Measurements from ENCODE around the gene PHTF2.

Gene PHTF2

GRCh38 chr7:77910124-77910523 lies 111.6 kb downstream of the PHTF2 start:
- no peak overlapping the region for H3K27ac ChIP-seq (ENCODE audit: low read depth in 2 of 2, low read length in 2 of 2)
- H3K4me3 ChIP-seq (ENCODE audit: low read length in 2 of 2): no peak overlapping the region
- H3K9ac ChIP-seq (ENCODE audit: low read depth in 1 of 2, low read length in 2 of 2): no peak overlapping the region
- H3K9me3 ChIP-seq (ENCODE audit: control insufficient read depth in 2 of 2, low read length in 2 of 2): no peaks in the 10 kb centered on the region
- peaks cover 0 to 2% of the 10 kb centered on the region in 2 donors for H3K4me1 ChIP-seq (ENCODE audit: control insufficient read depth in 2 of 2, insufficient read depth in 2 of 2, low read length in 2 of 2)
- no peaks in the 10 kb centered on the region for H3K36me3 ChIP-seq (ENCODE audit: control insufficient read depth in 2 of 2, insufficient read depth in 2 of 2, low read length in 2 of 2)
- no peaks in the 10 kb centered on the region for H3K27me3 ChIP-seq (ENCODE audit: control insufficient read depth in 2 of 2, insufficient read depth in 2 of 2, low read length in 2 of 2)

- Histone ChIP-seq H3K27me3 (ENCODE audit: control insufficient read depth in 2 of 2, insufficient read depth in 2 of 2, low read length in 2 of 2) (no peaks in the 10 kb centered on the region), H3K9me3 (ENCODE audit: control insufficient read depth in 2 of 2, low read length in 2 of 2) (no peaks in the 10 kb centered on the region), H3K4me3 (ENCODE audit: low read length in 2 of 2) (no peak overlapping the region), H3K36me3 (ENCODE audit: control insufficient read depth in 2 of 2, insufficient read depth in 2 of 2, low read length in 2 of 2) (no peaks in the 10 kb centered on the region), H3K9ac (ENCODE audit: low read depth in 1 of 2, low read length in 2 of 2) (no peak overlapping the region), H3K4me1 (ENCODE audit: control insufficient read depth in 2 of 2, insufficient read depth in 2 of 2, low read length in 2 of 2) (peaks cover 0 to 2% of the 10 kb centered on the region in 2 donors), H3K27ac (ENCODE audit: low read depth in 2 of 2, low read length in 2 of 2) (no peak overlapping the region)
Measured at GRCh38 chr7:77912293-77912692, 113.7 kb downstream of the PHTF2 start.

GRCh38 chr7:77913977-77914607 lies 115.5 kb downstream of the PHTF2 start:
- Histone ChIP-seq H3K27ac (ENCODE audit: low read depth in 2 of 2, low read length in 2 of 2) (no peak overlapping the region), H3K4me1 (ENCODE audit: control insufficient read depth in 2 of 2, insufficient read depth in 2 of 2, low read length in 2 of 2) (peaks cover 0 to 2% of the 10 kb centered on the region in 2 donors), H3K27me3 (ENCODE audit: control insufficient read depth in 2 of 2, insufficient read depth in 2 of 2, low read length in 2 of 2) (no peaks in the 10 kb centered on the region), H3K36me3 (ENCODE audit: control insufficient read depth in 2 of 2, insufficient read depth in 2 of 2, low read length in 2 of 2) (no peaks in the 10 kb centered on the region), H3K4me3 (ENCODE audit: low read length in 2 of 2) (no peak overlapping the region), H3K9ac (ENCODE audit: low read depth in 1 of 2, low read length in 2 of 2) (no peak overlapping the region), H3K9me3 (ENCODE audit: control insufficient read depth in 2 of 2, low read length in 2 of 2) (no peaks in the 10 kb centered on the region)

GRCh38 chr7:77917500-77918262 lies 119.1 kb downstream of the PHTF2 start:
- no peak overlapping the region for H3K4me3 ChIP-seq (ENCODE audit: low read length in 2 of 2)
- peaks cover 4 to 10% of the 10 kb centered on the region in 2 donors for H3K36me3 ChIP-seq (ENCODE audit: control insufficient read depth in 2 of 2, insufficient read depth in 2 of 2, low read length in 2 of 2)
- H3K27ac ChIP-seq (ENCODE audit: low read depth in 2 of 2, low read length in 2 of 2): no peak overlapping the region
- H3K27me3 ChIP-seq (ENCODE audit: control insufficient read depth in 2 of 2, insufficient read depth in 2 of 2, low read length in 2 of 2): no peaks in the 10 kb centered on the region
- H3K9ac ChIP-seq (ENCODE audit: low read depth in 1 of 2, low read length in 2 of 2): no peak overlapping the region
- peaks cover 0 to 2% of the 10 kb centered on the region in 2 donors for H3K4me1 ChIP-seq (ENCODE audit: control insufficient read depth in 2 of 2, insufficient read depth in 2 of 2, low read length in 2 of 2)
- no peaks in the 10 kb centered on the region for H3K9me3 ChIP-seq (ENCODE audit: control insufficient read depth in 2 of 2, low read length in 2 of 2)

- Histone ChIP-seq H3K9me3 (ENCODE audit: control insufficient read depth in 2 of 2, low read length in 2 of 2) (no peaks in the 10 kb centered on the region), H3K9ac (ENCODE audit: low read depth in 1 of 2, low read length in 2 of 2) (no peak overlapping the region), H3K4me3 (ENCODE audit: low read length in 2 of 2) (no peak overlapping the region), H3K36me3 (ENCODE audit: control insufficient read depth in 2 of 2, insufficient read depth in 2 of 2, low read length in 2 of 2) (peaks cover 4 to 10% of the 10 kb centered on the region in 2 donors), H3K27me3 (ENCODE audit: control insufficient read depth in 2 of 2, insufficient read depth in 2 of 2, low read length in 2 of 2) (no peaks in the 10 kb centered on the region), H3K27ac (ENCODE audit: low read depth in 2 of 2, low read length in 2 of 2) (no peak overlapping the region), H3K4me1 (ENCODE audit: control insufficient read depth in 2 of 2, insufficient read depth in 2 of 2, low read length in 2 of 2) (no peaks in the 10 kb centered on the region)
Measured at GRCh38 chr7:77918676-77919075, 120.1 kb downstream of the PHTF2 start.

GRCh38 chr7:77923419-77923818 lies 124.8 kb downstream of the PHTF2 start:
- Histone ChIP-seq H3K4me3 (ENCODE audit: low read length in 2 of 2) (no peak overlapping the region), H3K36me3 (ENCODE audit: control insufficient read depth in 2 of 2, insufficient read depth in 2 of 2, low read length in 2 of 2) (peaks cover 4 to 12% of the 10 kb centered on the region in 2 donors), H3K27ac (ENCODE audit: low read depth in 2 of 2, low read length in 2 of 2) (no peak overlapping the region), H3K9me3 (ENCODE audit: control insufficient read depth in 2 of 2, low read length in 2 of 2) (no peaks in the 10 kb centered on the region), H3K9ac (ENCODE audit: low read depth in 1 of 2, low read length in 2 of 2) (no peak overlapping the region), H3K27me3 (ENCODE audit: control insufficient read depth in 2 of 2, insufficient read depth in 2 of 2, low read length in 2 of 2) (no peaks in the 10 kb centered on the region), H3K4me1 (ENCODE audit: control insufficient read depth in 2 of 2, insufficient read depth in 2 of 2, low read length in 2 of 2) (no peaks in the 10 kb centered on the region)

- Histone ChIP-seq H3K27me3 (ENCODE audit: control insufficient read depth in 2 of 2, insufficient read depth in 2 of 2, low read length in 2 of 2) (no peaks in the 10 kb centered on the region), H3K9me3 (ENCODE audit: control insufficient read depth in 2 of 2, low read length in 2 of 2) (no peaks in the 10 kb centered on the region), H3K4me1 (ENCODE audit: control insufficient read depth in 2 of 2, insufficient read depth in 2 of 2, low read length in 2 of 2) (peaks cover 0 to 2% of the 10 kb centered on the region in 2 donors), H3K36me3 (ENCODE audit: control insufficient read depth in 2 of 2, insufficient read depth in 2 of 2, low read length in 2 of 2) (peaks cover 0 to 3% of the 10 kb centered on the region in 2 donors), H3K4me3 (ENCODE audit: low read length in 2 of 2) (no peak overlapping the region), H3K9ac (ENCODE audit: low read depth in 1 of 2, low read length in 2 of 2) (no peak overlapping the region), H3K27ac (ENCODE audit: low read depth in 2 of 2, low read length in 2 of 2) (no peak overlapping the region)
Measured at GRCh38 chr7:77930496-77930895, 131.9 kb downstream of the PHTF2 start.

- Histone ChIP-seq H3K9ac (ENCODE audit: low read depth in 1 of 2, low read length in 2 of 2) (no peak overlapping the region), H3K4me1 (ENCODE audit: control insufficient read depth in 2 of 2, insufficient read depth in 2 of 2, low read length in 2 of 2) (peaks cover 0 to 2% of the 10 kb centered on the region in 2 donors), H3K36me3 (ENCODE audit: control insufficient read depth in 2 of 2, insufficient read depth in 2 of 2, low read length in 2 of 2) (peaks cover 0 to 3% of the 10 kb centered on the region in 2 donors), H3K27me3 (ENCODE audit: control insufficient read depth in 2 of 2, insufficient read depth in 2 of 2, low read length in 2 of 2) (no peaks in the 10 kb centered on the region), H3K9me3 (ENCODE audit: control insufficient read depth in 2 of 2, low read length in 2 of 2) (no peaks in the 10 kb centered on the region), H3K27ac (ENCODE audit: low read depth in 2 of 2, low read length in 2 of 2) (no peak overlapping the region), H3K4me3 (ENCODE audit: low read length in 2 of 2) (no peak overlapping the region)
Measured at GRCh38 chr7:77931841-77932240, 133.3 kb downstream of the PHTF2 start.

- Histone ChIP-seq H3K4me1 (ENCODE audit: control insufficient read depth in 2 of 2, insufficient read depth in 2 of 2, low read length in 2 of 2) (peaks cover 0 to 2% of the 10 kb centered on the region in 2 donors), H3K27me3 (ENCODE audit: control insufficient read depth in 2 of 2, insufficient read depth in 2 of 2, low read length in 2 of 2) (no peaks in the 10 kb centered on the region), H3K27ac (ENCODE audit: low read depth in 2 of 2, low read length in 2 of 2) (peak overlapping the region in 1 of 2 donors; percentile 3), H3K36me3 (ENCODE audit: control insufficient read depth in 2 of 2, insufficient read depth in 2 of 2, low read length in 2 of 2) (no peaks in the 10 kb centered on the region), H3K9ac (ENCODE audit: low read depth in 1 of 2, low read length in 2 of 2) (no peak overlapping the region), H3K9me3 (ENCODE audit: control insufficient read depth in 2 of 2, low read length in 2 of 2) (no peaks in the 10 kb centered on the region), H3K4me3 (ENCODE audit: low read length in 2 of 2) (no peak overlapping the region)
Measured at GRCh38 chr7:77933394-77933793, 134.8 kb downstream of the PHTF2 start.

- H3K9me3 ChIP-seq (ENCODE audit: control insufficient read depth in 2 of 2, low read length in 2 of 2): no peaks in the 10 kb centered on the region
- no peak overlapping the region for H3K27ac ChIP-seq (ENCODE audit: low read depth in 2 of 2, low read length in 2 of 2)
- peaks cover 0 to 2% of the 10 kb centered on the region in 2 donors for H3K4me1 ChIP-seq (ENCODE audit: control insufficient read depth in 2 of 2, insufficient read depth in 2 of 2, low read length in 2 of 2)
- H3K27me3 ChIP-seq (ENCODE audit: control insufficient read depth in 2 of 2, insufficient read depth in 2 of 2, low read length in 2 of 2): no peaks in the 10 kb centered on the region
- H3K4me3 ChIP-seq (ENCODE audit: low read length in 2 of 2): no peak overlapping the region
- H3K36me3 ChIP-seq (ENCODE audit: control insufficient read depth in 2 of 2, insufficient read depth in 2 of 2, low read length in 2 of 2): no peaks in the 10 kb centered on the region
- H3K9ac ChIP-seq (ENCODE audit: low read depth in 1 of 2, low read length in 2 of 2): no peak overlapping the region
Measured at GRCh38 chr7:77935652-77936348, 137.2 kb downstream of the PHTF2 start.

All from mucosa of rectum (tissue), 2 donors.